Nephron progenitor cell (in vitro differentiated cells): ENCODE data around the gene PTPRN.

Source experiments
- DNase-seq: peaks from one replicate; pipeline ENCODE4 v3.0.0; 2021
- H3K27ac Mint-ChIP-seq: 2 replicates; pipeline ENCODE4 v1.8.0; 2021; ENCODE audit warnings: mild to moderate bottlenecking, moderate library complexity, mixed read lengths
- H3K27me3 Mint-ChIP-seq: 2 replicates; pipeline ENCODE4 v1.8.0; 2021; ENCODE audit warnings: mild to moderate bottlenecking, low read depth, mixed read lengths; ENCODE audit not compliant: poor library complexity
- H3K36me3 Mint-ChIP-seq: 2 replicates; pipeline ENCODE4 v1.8.0; 2021; ENCODE audit warnings: low read depth, mixed read lengths
- H3K4me1 Mint-ChIP-seq: 2 replicates; pipeline ENCODE4 v1.8.0; 2021; ENCODE audit warnings: mixed read lengths
- H3K4me3 Mint-ChIP-seq: 2 replicates; pipeline ENCODE4 v1.8.0; 2021; ENCODE audit warnings: mild to moderate bottlenecking, moderate library complexity, mixed read lengths
- H3K9me3 Mint-ChIP-seq: 2 replicates; pipeline ENCODE4 v1.8.0; 2021; ENCODE audit warnings: mild to moderate bottlenecking, moderate library complexity, mixed read lengths
- TF ChIP-seq, protein P1 (sequence below): fragments of 200-600 bp; sonication (generic); IDR thresholded peaks from 2 replicates; pipeline ENCODE4 v1.5.0; 2021; ENCODE audit warnings: antibody characterized with exemption

The PTPRN gene

DNA sequence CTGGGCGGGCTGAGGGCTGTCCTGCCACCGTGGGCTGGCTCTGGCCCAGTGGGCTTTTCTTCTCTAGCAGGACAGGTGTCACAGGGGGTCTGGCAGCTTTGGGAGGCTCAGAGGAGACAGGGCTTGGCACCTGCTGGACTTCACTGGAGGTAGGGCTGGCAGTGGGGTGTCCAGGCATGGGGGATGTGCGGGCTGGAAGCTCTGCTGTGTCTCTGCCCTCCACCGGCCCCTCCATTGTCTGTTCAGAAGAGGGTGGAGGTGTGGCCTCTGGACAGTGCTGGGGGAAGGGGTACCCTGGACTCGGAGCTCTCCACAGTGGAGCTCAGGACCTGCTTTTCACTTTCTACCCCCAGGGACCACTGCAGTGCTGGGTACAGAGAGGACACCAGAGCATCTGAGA lies 9.2 kb downstream of the PTPRN start:
- no peak overlapping the region for H3K4me3 Mint-ChIP-seq
- no peaks in the 10 kb centered on the region for H3K4me1 Mint-ChIP-seq
- H3K27ac Mint-ChIP-seq = no peak overlapping the region
- TF ChIP-seq, protein P1, sequence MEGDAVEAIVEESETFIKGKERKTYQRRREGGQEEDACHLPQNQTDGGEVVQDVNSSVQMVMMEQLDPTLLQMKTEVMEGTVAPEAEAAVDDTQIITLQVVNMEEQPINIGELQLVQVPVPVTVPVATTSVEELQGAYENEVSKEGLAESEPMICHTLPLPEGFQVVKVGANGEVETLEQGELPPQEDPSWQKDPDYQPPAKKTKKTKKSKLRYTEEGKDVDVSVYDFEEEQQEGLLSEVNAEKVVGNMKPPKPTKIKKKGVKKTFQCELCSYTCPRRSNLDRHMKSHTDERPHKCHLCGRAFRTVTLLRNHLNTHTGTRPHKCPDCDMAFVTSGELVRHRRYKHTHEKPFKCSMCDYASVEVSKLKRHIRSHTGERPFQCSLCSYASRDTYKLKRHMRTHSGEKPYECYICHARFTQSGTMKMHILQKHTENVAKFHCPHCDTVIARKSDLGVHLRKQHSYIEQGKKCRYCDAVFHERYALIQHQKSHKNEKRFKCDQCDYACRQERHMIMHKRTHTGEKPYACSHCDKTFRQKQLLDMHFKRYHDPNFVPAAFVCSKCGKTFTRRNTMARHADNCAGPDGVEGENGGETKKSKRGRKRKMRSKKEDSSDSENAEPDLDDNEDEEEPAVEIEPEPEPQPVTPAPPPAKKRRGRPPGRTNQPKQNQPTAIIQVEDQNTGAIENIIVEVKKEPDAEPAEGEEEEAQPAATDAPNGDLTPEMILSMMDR = no peak
- H3K27me3 Mint-ChIP-seq = peaks cover 86% of the 10 kb centered on the region
- no peak for DNase-seq
- no peaks in the 10 kb centered on the region for H3K9me3 Mint-ChIP-seq
- no peaks in the 10 kb centered on the region for H3K36me3 Mint-ChIP-seq

DNA sequence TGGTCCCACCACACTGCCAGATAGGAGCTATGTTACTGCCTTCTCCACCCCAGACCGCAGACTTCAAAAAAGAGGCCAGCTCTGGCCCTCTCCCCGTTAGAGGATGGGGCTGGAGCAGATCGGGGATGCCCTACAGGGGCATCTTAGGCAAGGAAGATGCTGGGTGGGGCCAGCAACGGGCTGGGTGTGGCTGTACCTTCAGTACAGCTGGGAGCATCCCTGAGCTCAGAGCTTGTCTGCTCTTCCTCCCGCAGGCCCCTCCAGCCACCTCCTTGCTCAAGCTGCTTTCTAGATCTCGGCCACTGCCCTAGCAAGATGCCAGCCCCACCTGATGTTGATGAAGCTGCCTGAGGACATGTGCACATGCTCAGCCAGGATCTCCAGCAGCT lies 9.8 kb downstream of the PTPRN start:
- DNase-seq = no peak
- Mint-ChIP-seq H3K27me3 (peaks cover 82% of the 10 kb centered on the region), H3K4me1 (peaks cover 2% of the 10 kb centered on the region), H3K9me3 (no peaks in the 10 kb centered on the region), H3K36me3 (no peaks in the 10 kb centered on the region), H3K27ac (no peak overlapping the region), H3K4me3 (no peak overlapping the region)
- TF ChIP-seq, protein P1 = no peak

DNA sequence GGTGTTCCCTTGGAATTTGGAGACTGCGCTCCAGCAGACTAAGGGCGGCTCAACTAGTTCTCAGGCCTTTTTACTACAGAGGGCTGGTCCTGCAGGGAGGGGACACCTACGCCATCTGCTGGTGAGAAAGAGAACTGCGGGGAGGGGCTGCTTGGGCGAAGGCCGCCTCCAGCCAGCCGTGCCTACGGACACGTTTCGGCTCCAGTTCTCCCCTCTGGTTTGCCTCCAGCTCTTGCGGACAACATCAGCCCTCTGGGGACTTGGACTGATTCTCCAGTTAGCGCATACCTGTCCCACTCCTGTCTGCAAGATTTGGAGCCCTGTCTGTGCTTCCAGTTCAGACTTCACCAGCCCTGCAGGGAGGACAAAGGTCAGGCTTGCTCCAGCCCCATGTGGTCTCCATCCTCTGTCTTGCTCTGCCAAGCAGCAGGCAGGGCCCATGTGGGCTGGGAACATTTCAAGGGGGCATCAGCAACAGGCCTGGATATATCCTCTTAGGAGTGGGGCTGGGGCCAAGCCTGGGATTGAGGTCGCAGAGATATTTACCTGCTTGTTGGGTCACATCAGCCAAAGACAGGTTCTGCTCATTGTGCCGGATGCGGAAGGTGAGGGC lies 10.3 kb downstream of the PTPRN start:
- TF ChIP-seq, protein P1 = peak; percentile 99
- Mint-ChIP-seq H3K27me3 (peaks cover 82% of the 10 kb centered on the region), H3K4me3 (peak overlapping the region; percentile 18), H3K9me3 (no peaks in the 10 kb centered on the region), H3K4me1 (peaks cover 7% of the 10 kb centered on the region), H3K27ac (no peak overlapping the region), H3K36me3 (no peaks in the 10 kb centered on the region)
- DNase-seq = peak; percentile 95

DNA sequence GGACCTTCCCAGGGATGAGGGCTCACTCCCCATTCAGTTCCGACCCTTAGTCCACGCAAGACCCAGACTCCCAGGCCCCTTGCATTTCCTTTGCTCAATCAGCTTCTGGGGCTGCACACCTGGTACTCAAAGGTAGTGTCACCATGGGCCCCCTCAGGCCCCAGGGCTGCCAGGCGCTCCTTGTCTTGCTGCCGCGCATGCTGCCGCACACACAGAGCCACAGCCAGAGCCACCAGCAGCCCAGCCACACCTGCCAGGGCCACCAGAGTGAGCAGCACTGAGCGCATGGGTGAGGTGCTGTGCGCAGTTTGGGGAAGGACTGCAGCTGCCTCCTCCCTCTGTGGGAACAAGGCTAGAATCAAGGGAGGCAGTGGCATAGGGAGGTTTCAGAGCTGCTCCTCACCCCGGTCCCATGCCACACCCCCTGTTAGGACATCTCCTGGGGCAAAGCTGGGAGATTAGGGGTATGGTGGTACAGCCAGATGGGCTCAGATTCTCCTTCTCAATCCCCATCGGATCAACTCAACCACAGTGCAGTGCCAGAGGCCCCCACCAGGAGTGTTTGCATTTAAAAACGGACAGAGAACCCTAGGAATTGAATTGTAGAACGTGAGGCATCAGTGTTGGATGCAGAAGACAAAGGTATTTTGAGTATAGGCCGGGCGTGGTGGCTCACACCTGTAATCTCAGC lies 11.3 kb downstream of the PTPRN start:
- Mint-ChIP-seq H3K27ac (no peak overlapping the region), H3K27me3 (peaks cover 82% of the 10 kb centered on the region)

DNA sequence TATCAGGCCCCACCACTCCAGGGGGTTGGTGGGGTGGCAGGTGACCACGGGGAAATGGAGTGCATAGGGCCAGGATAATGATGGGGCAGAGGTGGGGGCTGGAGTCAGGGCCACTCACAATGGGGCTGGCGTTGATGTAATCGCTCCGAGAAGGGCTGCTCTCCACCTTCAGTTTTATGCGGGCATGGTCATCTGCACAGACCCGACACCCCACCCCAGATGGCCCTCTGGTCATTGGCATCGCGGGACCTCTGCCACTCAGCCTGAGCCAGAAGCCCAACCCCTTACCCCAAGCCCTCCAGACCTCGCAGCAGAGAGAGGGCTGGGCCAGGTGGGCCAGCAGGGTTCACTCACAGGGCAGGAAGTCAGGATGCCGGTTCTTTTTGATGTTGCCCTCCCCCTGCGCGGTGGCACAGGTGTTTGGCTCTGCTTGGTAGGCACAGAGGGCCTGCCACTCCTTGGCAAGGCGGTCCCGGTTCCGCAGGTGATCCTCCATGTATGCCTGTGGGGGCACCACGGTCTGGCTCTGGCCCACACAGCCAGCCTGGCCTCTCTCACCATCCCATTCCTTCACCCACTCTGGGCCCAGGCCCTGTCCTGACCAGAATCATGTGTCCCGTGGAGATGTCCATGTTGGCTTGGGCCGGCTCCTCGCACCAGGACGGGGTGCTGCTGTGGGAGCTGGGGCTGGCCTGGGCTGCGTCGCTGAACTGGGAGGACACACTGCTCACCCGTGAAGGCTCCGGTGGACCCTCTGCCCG lies 12.4 kb downstream of the PTPRN start:
- H3K36me3 Mint-ChIP-seq = no peaks in the 10 kb centered on the region
- no peaks in the 10 kb centered on the region for H3K9me3 Mint-ChIP-seq
- peaks cover 82% of the 10 kb centered on the region for H3K27me3 Mint-ChIP-seq
- TF ChIP-seq, protein P1 = no peak
- no peak for DNase-seq
- H3K4me3 Mint-ChIP-seq = no peak overlapping the region
- H3K4me1 Mint-ChIP-seq = peaks cover 9% of the 10 kb centered on the region
- H3K27ac Mint-ChIP-seq = no peak overlapping the region

More for the DNA sequence above, 11.3 kb downstream of the PTPRN start:
- DNase-seq = no peak
- H3K9me3 Mint-ChIP-seq = no peaks in the 10 kb centered on the region
- H3K36me3 Mint-ChIP-seq = no peaks in the 10 kb centered on the region
- H3K4me1 Mint-ChIP-seq = peaks cover 9% of the 10 kb centered on the region
- TF ChIP-seq, protein P1 = no peak
- H3K4me3 Mint-ChIP-seq = no peak overlapping the region
